Measurements from ENCODE around the gene GNA15.
"Not testable (repeated sequence)": the region's sequence is repeated elsewhere in the genome, so short reads cannot be mapped to it uniquely, and the experiment has no call there.

The GNA15 gene

GRCh38 chr19:3142781-3143337, 7.0 kb downstream of the GNA15 start:
- DNase-seq (ENCODE audit: low read depth, low spot score) = no peak
- no peak overlapping the region for H3K4me3 ChIP-seq (ENCODE audit: low read length)

- no peak overlapping the region for H3K4me3 ChIP-seq (ENCODE audit: low read length)
- no peak for DNase-seq (ENCODE audit: low read depth, low spot score)
Measured at GRCh38 chr19:3145909-3146676, 10.3 kb downstream of the GNA15 start.

DNA sequence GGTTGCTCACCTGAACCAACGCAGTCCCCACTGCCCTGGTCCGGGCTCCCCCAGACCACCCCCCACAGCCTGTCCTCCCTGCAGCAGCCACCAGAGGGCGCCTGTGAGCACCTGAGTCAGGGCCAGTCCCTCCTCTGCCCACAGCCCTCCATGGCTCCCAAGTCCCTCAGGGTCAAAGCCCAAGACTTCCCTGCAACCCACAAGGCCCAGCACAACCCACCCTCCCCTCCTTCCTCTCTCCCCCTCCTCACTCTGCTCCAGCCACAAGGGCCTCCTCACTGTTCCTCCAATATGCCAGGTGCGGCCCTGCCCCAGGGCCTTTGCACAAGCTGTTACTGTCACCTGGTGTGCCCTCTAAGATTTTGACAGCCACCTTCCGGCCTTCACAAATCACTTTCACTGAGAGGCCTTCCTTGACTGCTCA, 10.9 kb downstream of the GNA15 start:
- DNase-seq (ENCODE audit: low read depth, low spot score) = no peak

GRCh38 chr19:3148503-3148902, 12.7 kb downstream of the GNA15 start:
- no peak for DNase-seq (ENCODE audit: low read depth, low spot score)

More for the DNA sequence above, 10.9 kb downstream of the GNA15 start:
- H3K4me3 ChIP-seq (ENCODE audit: low read length) = no peak overlapping the region

DNA sequence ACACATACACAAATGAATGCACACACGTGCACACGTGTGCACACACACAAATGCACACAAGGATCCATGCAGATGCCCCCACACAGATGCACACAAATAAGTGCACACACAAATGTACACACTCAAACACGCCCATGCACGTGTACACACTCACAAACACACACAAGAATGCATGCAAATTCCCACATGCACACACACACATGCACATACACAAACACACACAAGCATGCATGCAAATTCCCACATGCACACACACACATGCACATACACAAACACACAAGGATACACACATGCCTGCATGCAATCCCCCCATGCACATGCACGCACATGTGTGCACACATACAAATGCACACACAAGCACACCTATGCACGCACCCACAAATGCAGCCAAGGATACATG, 13.3 kb downstream of the GNA15 start:
- no peak for DNase-seq (ENCODE audit: low read depth, low spot score)
- no peak overlapping the region for H3K4me3 ChIP-seq (ENCODE audit: low read length)

More at GRCh38 chr19:3148503-3148902, 12.7 kb downstream of the GNA15 start:
- H3K4me3 ChIP-seq (ENCODE audit: low read length) = no peak overlapping the region

DNA sequence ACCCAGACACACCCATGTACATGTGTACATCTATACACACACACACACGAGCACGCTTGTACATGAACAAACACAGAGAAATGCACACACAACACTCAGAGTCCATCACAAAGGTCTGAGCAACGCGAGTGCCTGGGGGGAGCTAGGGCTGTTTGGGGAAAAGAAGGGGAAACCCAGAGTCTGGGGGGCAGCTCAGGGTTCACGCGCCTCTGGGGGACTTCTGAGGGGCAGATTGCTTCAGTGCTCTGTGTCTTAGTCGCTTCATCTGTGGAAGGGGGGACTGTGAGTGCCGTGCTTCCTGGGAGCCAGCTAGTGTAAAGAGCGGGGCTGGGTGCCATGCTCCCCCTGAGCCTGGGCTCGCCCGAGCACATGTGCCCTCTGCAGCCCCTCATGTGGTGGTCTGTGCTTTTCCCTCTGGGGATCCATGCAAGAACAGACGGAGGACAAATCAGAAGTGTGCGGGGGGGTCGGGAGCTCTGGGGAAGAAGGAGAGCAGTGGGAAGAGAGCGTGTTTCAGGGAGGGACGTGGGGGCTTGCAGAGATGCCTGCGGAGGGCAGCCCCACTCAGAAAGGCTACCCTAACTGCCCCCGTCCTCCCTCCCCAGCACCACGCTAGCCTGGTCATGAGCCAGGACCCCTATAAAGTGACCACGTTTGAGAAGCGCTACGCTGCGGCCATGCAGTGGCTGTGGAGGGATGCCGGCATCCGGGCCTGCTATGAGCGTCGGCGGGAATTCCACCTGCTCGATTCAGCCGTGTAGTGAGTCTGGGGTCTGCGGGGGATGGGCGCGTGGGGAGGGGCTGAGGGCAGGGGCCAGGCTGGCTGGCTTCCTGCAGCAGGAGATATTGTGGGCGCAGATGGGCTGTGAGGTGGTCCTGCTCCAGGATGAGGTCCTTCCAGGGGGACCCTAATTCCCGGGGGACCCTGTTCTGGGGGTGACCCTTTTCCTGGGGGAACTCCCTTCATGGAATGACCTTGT, 14.0 kb downstream of the GNA15 start:
- no peak for DNase-seq (ENCODE audit: low read depth, low spot score)

DNA sequence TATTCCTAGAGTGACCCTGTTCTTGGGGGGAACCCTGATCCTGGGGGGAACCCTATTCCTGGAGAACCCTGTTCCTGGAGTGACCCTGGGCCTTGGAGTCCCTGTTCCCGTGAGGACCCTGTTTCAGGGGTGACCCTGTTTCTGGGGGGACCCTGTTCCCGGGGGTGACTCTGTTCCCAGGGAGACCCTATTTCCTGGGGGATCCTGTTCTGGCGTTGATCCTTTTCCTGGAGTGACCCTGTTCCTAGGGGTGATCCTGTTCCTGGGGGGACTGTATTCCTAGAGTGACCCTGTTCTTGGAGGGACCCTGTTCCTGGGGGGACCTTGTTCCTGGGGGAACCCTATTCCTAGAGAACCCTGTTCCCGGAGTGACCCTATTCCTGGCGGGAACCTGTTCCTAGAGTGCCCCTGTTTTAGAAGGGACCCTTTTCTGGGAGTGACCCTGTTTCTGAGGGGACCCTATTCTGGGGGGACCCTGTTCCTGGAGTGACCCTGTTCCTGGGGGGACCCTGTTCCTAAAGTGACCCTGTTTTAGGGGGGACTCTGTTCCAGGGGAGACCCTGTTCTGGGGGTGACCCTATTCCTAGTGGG, 15.0 kb downstream of the GNA15 start:
- H3K4me3 ChIP-seq (ENCODE audit: low read length) = no peak overlapping the region
- DNase-seq (ENCODE audit: low read depth, low spot score) = no peak

More for the DNA sequence above, 14.0 kb downstream of the GNA15 start:
- H3K4me3 ChIP-seq (ENCODE audit: low read length) = no peak overlapping the region

DNA sequence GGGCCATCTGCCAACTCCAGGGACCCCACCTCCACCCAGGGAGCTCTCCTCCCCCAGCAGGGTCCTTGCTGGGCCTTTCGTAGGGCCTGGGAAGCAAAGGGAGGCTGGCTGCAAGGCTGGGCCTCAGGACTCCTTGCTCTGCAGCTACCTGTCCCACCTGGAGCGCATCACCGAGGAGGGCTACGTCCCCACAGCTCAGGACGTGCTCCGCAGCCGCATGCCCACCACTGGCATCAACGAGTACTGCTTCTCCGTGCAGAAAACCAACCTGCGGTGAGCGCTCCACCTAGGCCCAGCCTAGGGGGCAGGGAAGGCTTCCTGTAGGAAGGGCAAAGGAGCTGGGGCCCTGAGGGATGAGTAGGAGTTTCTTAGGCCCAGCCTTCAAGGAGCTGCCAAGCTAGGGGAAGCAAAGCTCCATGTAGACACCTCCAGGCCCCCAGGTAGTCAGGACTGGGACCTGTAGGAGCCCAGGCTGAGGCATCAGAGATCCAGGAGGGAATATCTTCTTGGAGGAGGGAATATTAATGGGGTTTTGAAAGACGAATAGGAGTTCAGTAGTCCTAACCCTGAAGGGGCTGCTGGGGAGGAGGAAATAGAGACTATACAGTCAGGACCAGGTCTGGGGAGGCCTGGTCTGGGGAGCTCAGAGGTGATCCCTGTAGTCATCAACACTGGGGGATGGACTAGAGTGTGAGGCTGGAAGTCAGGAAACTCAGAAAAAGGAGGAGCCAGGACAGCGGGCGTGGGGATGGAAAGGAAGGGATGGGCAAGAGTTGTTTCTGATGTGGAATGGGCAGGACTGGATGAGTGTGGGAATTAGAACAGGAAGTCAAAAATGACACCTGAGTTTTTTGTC, 16.0 kb downstream of the GNA15 start:
- no peak for DNase-seq (ENCODE audit: low read depth, low spot score)
- no peak overlapping the region for H3K4me3 ChIP-seq (ENCODE audit: low read length)

DNA sequence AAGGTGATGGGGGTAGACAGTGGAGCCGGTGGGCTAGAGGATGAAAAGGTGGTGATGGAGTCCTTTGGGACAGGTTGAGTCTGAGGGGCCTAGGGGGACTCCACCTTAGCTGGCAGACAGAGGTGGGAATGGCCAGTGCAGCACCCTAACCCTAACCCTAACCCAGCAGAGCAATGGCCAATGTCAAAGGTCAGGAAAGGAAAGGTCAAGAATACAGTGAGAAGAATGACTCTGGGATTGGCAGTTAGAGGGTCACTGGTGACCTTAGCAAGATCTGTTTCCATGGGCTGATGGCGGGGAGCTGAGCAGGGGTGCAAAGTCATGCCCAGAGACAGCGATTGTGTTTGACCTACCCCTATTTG, 16.6 kb downstream of the GNA15 start:
- no peak for DNase-seq (ENCODE audit: low read depth, low spot score)
- H3K4me3 ChIP-seq (ENCODE audit: low read length) = no peak overlapping the region

- DNase-seq (ENCODE audit: low read depth, low spot score) = no peak
- H3K4me3 ChIP-seq (ENCODE audit: low read length) = no peak overlapping the region
Measured at GRCh38 chr19:3153286-3154230, 17.7 kb downstream of the GNA15 start.

DNA sequence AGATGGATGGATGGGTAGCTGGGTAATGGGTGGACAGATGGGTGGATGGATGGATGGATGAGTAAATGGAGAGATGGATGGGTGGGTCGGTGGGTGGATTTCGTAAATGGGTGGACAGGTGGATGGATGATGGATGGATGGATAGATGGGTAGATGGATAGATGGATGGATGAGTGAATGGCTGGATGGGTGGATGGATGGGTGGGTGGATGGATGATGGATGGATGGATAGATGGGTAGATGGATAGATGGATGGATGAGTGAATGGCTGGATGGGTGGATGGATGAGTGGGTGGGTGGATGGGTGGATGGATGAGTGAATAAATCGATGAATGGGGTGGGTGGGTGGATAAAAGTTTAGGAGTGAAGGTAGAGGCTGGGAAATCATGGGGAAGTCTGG, 18.6 kb downstream of the GNA15 start:
- H3K4me3 ChIP-seq (ENCODE audit: low read length) = peak overlapping the region; percentile 41
- DNase-seq (ENCODE audit: low read depth, low spot score) = not testable (repeated sequence)

- peak overlapping the region; percentile 41 for H3K4me3 ChIP-seq (ENCODE audit: low read length)
- DNase-seq (ENCODE audit: low read depth, low spot score) = peak; percentile 94
Measured at GRCh38 chr19:3154957-3155736, 19.3 kb downstream of the GNA15 start.

- no peak overlapping the region for H3K4me3 ChIP-seq (ENCODE audit: low read length)
- DNase-seq (ENCODE audit: low read depth, low spot score) = no peak
Measured at GRCh38 chr19:3157096-3157845, 21.4 kb downstream of the GNA15 start.

- H3K4me3 ChIP-seq (ENCODE audit: low read length) = no peak overlapping the region
- DNase-seq (ENCODE audit: low read depth, low spot score) = no peak
Measured at GRCh38 chr19:3159565-3159964, 23.7 kb downstream of the GNA15 start.

GRCh38 chr19:3160219-3160618, 24.4 kb downstream of the GNA15 start:
- no peak overlapping the region for H3K4me3 ChIP-seq (ENCODE audit: low read length)
- no peak for DNase-seq (ENCODE audit: low read depth, low spot score)

DNA sequence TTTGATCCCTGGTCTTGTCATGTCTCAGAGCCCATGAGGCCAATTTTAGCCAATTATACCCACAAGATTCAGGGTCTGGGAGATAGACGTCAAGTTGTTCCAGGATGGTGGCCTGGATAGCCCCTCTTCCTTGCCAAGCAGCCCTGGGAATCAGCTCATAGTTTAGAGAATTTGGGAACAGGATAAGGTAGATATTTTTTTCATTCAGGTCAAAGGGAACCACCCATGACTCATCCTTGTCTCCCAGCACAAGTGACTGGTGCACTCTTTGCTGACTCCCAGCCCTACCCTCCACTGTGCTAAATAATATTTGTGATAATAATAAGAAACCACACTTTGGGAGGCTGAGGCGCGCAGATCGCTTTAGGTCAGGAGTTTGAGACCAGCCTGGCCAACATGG, 25.6 kb downstream of the GNA15 start:
- DNase-seq (ENCODE audit: low read depth, low spot score) = no peak
- H3K4me3 ChIP-seq (ENCODE audit: low read length) = no peak overlapping the region

All from Jurkat, Clone E6-1 (cell line).